Kidney (tissue), 14 donors: ENCODE measurements around the gene CLCNKA. TPM values are rescaled to one million over a fixed set of nuclear protein-coding genes. Genes with fewer than 3 reads are reported as not detected.

Source experiments
- DNase-seq, 5 donors: peaks; one replicate each; pipeline ENCODE4 v3.0.0-alpha.2; 2013 to 2020
- FAIRE-seq: peaks from 2 replicates; lab custom pipeline; 2012; peaks lifted over from hg19 to GRCh38; lab: Jason Lieb, UNC
- H3K27ac ChIP-seq, 2 donors: one replicate each; pipeline ENCODE4 v1.7.0; 2013; ENCODE audit warnings: low read depth in 2 of 2, low read length in 2 of 2, inconsistent platforms in 1 of 2
- H3K27me3 ChIP-seq: one replicate; pipeline ENCODE4 v1.7.1; 2013; ENCODE audit warnings: low read length, inconsistent platforms; ENCODE audit not compliant: control insufficient read depth, insufficient read depth
- H3K36me3 ChIP-seq, 3 donors: one replicate each; pipeline versions ENCODE4 v1.7.0 to v1.7.1; 2013; ENCODE audit warnings: low read length in 3 of 3, control low read depth in 1 of 3, inconsistent platforms in 1 of 3; ENCODE audit not compliant: insufficient read depth in 3 of 3, control insufficient read depth in 2 of 3
- H3K4me1 ChIP-seq, 3 donors: one replicate each; pipeline versions ENCODE4 v1.7.0 to v1.7.1; 2013; ENCODE audit warnings: low read length in 3 of 3, inconsistent platforms in 1 of 3, low read depth in 1 of 3; ENCODE audit not compliant: control insufficient read depth in 2 of 3, insufficient read depth in 2 of 3
- H3K4me3 ChIP-seq, 3 donors: one replicate each; pipeline versions ENCODE4 v1.7.0 to v1.8.1; 2013; ENCODE audit warnings: low read length in 3 of 3, control low read depth in 1 of 3, inconsistent platforms in 1 of 3
- H3K9ac ChIP-seq, 3 donors: one replicate each; pipeline versions ENCODE4 v1.7.0 to v1.7.1; 2013; ENCODE audit warnings: low read length in 3 of 3, control low read depth in 1 of 3, inconsistent platforms in 1 of 3
- H3K9me3 ChIP-seq, 3 donors: one replicate each; pipeline versions ENCODE4 v1.7.0 to v1.7.1; 2013; ENCODE audit warnings: low read length in 3 of 3, control low read depth in 1 of 3, inconsistent platforms in 1 of 3; ENCODE audit not compliant: control insufficient read depth in 2 of 3, insufficient read depth in 1 of 3
- CTCF ChIP-seq: IDR thresholded peaks from 3 replicates; pipeline ENCODE4 v1.5.1; 2012; ENCODE audit warnings: mild to moderate bottlenecking, moderate library complexity, borderline replicate concordance; ENCODE audit not compliant: insufficient read depth; ENCODE audit errors: extremely low read depth
- intact Hi-C: fragments of 100-400 bp; cut with DNase I; formaldehyde crosslinking; loops from one replicate; pipeline ENCODE4 v1.11.1; 2022
- polyA plus RNA-seq: library from polyadenylated mRNA; stranded (reverse); fragments of 350-450 nt; fragmentation: Illumina TruSeq; extraction: RNeasy Lipid Tissue Mini Kit (QIAGEN cat#74804); gene quantifications from one replicate; pipeline ENCODE4 v1.2.3, GENCODE V29; 2014; ENCODE audit warnings: low read depth, low replicate concordance; ENCODE audit not compliant: insufficient read depth
- total RNA-seq: library from RNA; stranded (reverse); fragmentation: NEBNext Ultra II Directional; extraction: Animal tissue kit (Norgen Biotek cat#: 25700); gene quantifications from one replicate; pipeline ENCODE4 v1.2.1, GENCODE V29; 2021
- donor health status: control.
- donor health status: control.
- donor health status: control.
- donor health status: control.
- donor health status: control.
- donor health status: DM: yes; HTN: yes; CAD: no.
- donor health status: Normal renal cell carcinoma (clear cell type).

The CLCNKA gene
- total and polyA plus RNA-seq, 2 donors from 2014 or later: 7.8 to 187 TPM

GRCh38 chr1:16080422-16081150 is 58.8 kb downstream of the CLCNKA start:
- TF ChIP-seq CTCF: no peak

GRCh38 chr1:16081636-16082035 is 59.8 kb downstream of the CLCNKA start:
- Histone ChIP-seq H3K27ac (no peak overlapping the region), H3K4me3 (no peak overlapping the region), H3K4me1 (peaks cover 0 to 9% (median 6%) of the 10 kb centered on the region in 3 donors), H3K27me3 (no peaks in the 10 kb centered on the region), H3K9me3 (no peaks in the 10 kb centered on the region), H3K36me3 (no peaks in the 10 kb centered on the region), H3K9ac (no peak overlapping the region)
- no peak for TF ChIP-seq CTCF
- intact Hi-C loops: loop anchor here (10.0 kb wide), 2 partner anchors 163 to 273 kb away; partner anchors contain the start of gene FBXO42
- DNase-seq (peak in 1 of 5 donors; percentile 43), FAIRE-seq (no peak)

More at GRCh38 chr1:16080422-16081150, 58.8 kb downstream of the CLCNKA start:
- H3K9ac ChIP-seq: no peak overlapping the region
- H3K27me3 ChIP-seq: no peaks in the 10 kb centered on the region
- DNase-seq: no peak
- no peak overlapping the region for H3K27ac ChIP-seq
- no peak overlapping the region for H3K4me3 ChIP-seq
- H3K36me3 ChIP-seq: no peaks in the 10 kb centered on the region
- peaks cover 0 to 12% (median 6%) of the 10 kb centered on the region in 3 donors for H3K4me1 ChIP-seq
- intact Hi-C loops: loop anchor here (10.0 kb wide), 2 partner anchors 164 to 274 kb away; partner anchors contain the start of gene FBXO42
- FAIRE-seq: no peak
- H3K9me3 ChIP-seq: no peaks in the 10 kb centered on the region

GRCh38 chr1:16082283-16083038 is 60.6 kb downstream of the CLCNKA start:
- Histone ChIP-seq H3K27ac (no peak overlapping the region), H3K4me1 (peaks cover 0 to 4% (median under 1%) of the 10 kb centered on the region in 3 donors), H3K4me3 (no peak overlapping the region), H3K9me3 (no peaks in the 10 kb centered on the region), H3K9ac (no peak overlapping the region), H3K27me3 (no peaks in the 10 kb centered on the region), H3K36me3 (no peaks in the 10 kb centered on the region)
- no peak for FAIRE-seq
- TF ChIP-seq CTCF: peak; percentile 85
- DNase-seq: peak in 4 of 5 donors; percentile 60 to 72 (median 60)
- intact Hi-C loops: loop anchor here (10.0 kb wide), 2 partner anchors 162 to 272 kb away; partner anchors contain the start of gene FBXO42
